GM13976 (cell line): ENCODE measurements around the gene IL32.

ENCODE experiments used
- DNase-seq: peaks from one replicate; pipeline ENCODE4 v3.0.0; 2012; ENCODE audit warnings: low spot score
- in situ Hi-C: fragments of 300-500 bp; cut with MboI; formaldehyde crosslinking; loops from one replicate; pipeline ENCODE4 v1.12.0; 2022; ENCODE audit warnings: low sequenced_read_pairs, mixed read lengths, inconsistent platforms; ENCODE audit not compliant: unreplicated experiment
- TF ChIP-seq, protein P1 (sequence below): IDR thresholded peaks from 2 replicates; pipeline ENCODE4 v1.5.1; 2012; ENCODE audit warnings: borderline replicate concordance, mild to moderate bottlenecking; ENCODE audit not compliant: insufficient read depth; ENCODE audit errors: extremely low read depth, missing control alignments, control extremely low read depth

The IL32 gene

DNA sequence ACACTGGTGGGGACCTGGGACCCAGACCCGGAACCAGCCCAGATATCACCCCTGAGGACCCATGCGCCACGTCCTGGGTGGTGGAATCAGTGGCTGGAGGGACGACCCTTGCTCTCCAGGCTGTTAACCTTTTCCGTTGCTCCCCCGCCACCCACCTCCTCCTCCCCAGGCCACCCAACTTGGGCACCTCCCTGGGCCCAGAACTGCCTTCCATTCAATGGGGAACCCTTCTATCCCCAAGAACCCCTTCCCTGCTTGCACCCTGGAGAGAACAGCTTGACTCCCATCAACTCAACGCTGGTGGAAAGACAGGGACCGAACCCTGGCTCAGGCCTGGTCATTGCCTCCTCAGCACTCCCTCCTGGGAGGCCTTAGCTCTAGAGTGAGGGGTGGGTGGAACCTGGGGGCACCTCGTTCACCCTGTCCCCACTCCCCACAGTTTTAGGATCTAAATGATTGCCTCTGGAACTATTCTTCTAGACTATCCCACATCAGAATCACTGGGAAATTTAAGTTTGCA, 5.7 kb upstream of the IL32 start:
- TF ChIP-seq, protein P1, sequence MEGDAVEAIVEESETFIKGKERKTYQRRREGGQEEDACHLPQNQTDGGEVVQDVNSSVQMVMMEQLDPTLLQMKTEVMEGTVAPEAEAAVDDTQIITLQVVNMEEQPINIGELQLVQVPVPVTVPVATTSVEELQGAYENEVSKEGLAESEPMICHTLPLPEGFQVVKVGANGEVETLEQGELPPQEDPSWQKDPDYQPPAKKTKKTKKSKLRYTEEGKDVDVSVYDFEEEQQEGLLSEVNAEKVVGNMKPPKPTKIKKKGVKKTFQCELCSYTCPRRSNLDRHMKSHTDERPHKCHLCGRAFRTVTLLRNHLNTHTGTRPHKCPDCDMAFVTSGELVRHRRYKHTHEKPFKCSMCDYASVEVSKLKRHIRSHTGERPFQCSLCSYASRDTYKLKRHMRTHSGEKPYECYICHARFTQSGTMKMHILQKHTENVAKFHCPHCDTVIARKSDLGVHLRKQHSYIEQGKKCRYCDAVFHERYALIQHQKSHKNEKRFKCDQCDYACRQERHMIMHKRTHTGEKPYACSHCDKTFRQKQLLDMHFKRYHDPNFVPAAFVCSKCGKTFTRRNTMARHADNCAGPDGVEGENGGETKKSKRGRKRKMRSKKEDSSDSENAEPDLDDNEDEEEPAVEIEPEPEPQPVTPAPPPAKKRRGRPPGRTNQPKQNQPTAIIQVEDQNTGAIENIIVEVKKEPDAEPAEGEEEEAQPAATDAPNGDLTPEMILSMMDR: no peak
- in situ Hi-C loops: loop anchor here (10.0 kb wide), 1 partner anchor 65 kb away; no protein-coding TSS in a partner anchor
- DNase-seq: no peak

DNA sequence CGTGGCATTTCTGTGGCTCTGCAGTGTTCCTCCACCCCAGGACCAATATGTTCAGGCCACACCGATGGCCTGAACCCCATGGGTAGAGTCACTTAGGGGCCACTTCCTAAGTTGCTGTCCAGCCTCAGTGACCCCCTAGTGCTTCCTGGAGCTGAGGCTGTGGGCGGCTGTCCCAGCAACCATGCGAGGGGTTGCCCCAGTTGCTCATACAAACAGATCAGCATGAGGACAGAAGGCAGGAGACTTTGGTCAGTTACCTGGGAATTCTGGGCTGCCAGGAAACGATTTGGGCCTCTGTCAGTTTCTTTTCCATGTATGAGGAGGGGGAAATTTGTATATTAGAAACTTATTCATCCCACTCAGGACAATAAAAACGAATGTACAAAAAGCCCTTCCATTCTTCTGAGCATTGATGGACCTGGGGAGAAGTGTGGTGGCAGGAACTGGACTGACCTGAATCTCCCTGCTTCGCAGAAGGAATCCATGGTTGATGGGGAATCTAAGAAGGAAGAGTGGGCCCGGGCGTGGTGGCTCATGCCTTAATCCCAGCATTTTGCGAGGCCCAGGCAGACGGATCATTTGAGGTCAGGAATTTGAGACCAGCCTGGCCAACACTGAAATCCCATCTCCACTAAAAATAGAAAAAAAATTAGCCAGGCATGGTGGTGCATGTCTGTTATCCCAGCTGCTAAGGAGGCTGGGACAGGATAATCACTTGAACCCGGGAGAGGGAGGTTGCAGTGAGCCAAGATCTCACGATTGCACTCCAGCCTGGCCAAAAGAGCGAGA, 4.9 kb upstream of the IL32 start:
- in situ Hi-C loops: loop anchor here (10.0 kb wide), 1 partner anchor 64 kb away; no protein-coding TSS in a partner anchor
- no peak for DNase-seq
- TF ChIP-seq, protein P1: no peak

DNA sequence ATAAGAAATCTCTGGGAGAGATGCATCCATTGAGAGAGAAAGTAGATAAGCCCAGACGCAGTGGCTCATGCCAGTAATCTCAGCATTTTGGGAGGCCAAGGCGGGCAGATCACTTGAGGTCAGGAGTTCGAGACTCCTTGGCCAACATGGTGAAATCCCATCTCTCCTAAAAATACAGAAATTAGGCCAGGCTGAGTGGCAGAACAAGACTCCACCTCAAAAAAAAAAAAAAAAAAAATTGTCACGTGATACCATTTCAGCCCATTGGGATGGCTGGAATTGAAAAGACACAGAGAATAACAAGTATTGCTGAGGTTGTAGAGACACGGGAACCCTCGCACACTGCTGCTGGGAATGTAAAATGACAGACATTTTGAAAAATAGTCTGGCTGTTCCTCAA, 2.9 kb upstream of the IL32 start:
- DNase-seq: no peak
- TF ChIP-seq, protein P1: no peak
- in situ Hi-C loops: loop anchor here (10.0 kb wide), 1 partner anchor 62 kb away; no protein-coding TSS in a partner anchor

DNA sequence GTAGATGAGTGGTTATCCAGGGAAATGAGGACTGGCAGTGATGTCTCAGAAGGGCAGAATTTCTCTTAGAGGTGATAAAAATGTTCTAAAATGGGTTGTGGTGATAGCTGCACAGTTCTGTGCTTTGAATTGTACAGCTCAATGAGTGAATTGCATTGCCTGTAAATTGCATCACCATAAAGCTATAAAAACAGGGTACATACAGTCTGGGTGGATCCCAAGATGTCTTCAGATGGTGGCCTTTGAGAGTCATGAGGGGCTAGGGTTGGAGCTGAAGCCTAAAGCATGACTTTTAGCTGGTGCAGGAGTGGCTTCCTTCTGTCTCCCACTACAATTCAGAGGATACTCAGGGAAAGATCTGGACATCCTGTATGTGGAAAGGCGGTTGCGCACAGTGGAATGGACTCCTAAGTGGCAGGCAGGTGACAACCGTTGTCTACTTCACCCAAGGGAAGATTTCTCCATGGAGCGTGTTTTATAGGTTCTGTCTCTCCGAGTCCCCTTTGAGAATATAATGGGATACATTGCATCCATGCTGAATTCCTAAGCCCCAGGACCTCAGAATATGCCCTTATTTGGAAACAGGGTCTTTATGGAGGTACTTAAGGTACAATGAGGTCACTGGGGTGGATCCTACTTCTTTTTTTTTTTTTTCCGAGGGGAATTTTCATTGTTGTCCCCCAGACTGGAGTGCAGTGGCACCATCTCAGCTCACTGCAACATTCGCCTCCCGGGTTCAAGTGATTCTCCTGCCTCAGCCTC, 1.6 kb upstream of the IL32 start:
- TF ChIP-seq, protein P1: no peak
- no peak for DNase-seq
- in situ Hi-C loops: loop anchor here (10.0 kb wide), 1 partner anchor 61 kb away; no protein-coding TSS in a partner anchor

DNA sequence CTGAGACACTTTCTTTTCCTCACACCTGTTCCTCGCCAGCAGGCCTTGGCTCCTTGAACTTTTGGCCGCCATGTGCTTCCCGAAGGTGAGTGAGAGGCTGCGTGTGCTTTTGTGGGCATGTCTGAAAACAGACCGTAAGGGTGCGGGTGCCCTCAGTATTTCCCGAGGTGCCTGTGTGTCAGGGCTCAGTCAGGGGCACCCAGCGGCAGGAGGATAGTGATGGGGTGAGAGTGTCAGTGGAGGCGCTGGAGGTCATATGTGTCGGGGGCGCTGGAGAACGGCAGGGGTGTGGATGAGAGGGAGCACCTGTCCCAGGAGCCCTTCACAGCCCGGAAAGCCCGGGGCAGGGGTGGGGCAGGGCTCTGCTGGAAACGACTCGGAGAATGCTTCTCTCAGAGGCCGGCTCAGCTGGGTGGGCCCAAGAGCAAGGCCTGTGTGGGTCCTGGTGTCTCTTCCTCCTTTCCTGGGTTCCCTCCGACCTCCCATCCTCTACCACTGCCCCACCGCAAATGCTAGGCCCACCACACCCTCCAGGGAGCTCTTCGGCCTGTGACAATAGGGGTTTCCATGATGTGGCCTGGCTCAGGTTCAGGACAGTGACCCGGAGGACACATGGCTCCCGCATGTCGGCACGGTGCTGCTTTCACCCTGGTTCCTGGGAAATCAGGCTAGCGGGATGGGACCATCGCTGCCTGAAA, 451 bp downstream of the IL32 start:
- TF ChIP-seq, protein P1: no peak
- in situ Hi-C loops: loop anchor here (10.0 kb wide), 1 partner anchor 59 kb away; no protein-coding TSS in a partner anchor
- peak; percentile 22 for DNase-seq

DNA sequence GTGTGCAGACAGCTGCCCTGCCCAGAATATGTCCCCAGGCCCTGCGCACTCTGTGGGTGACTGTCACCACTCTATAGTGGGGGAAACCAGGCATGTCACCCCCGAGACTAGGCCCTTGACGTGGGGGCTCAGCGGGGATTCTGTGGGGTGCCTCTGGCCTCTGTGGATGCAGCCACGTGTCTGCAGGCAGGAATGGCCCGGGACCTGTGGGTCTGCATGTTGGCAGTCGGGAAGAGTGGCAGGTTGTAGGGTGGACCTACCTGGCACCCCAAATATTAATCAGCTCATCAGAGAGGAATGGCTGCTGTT, 954 bp downstream of the IL32 start:
- peak; percentile 28 for DNase-seq
- in situ Hi-C loops: loop anchor here (10.0 kb wide), 1 partner anchor 58 kb away; no protein-coding TSS in a partner anchor
- TF ChIP-seq, protein P1: no peak
